ENCODE data around the gene GNPDA2.
A peak's percentile ranks its signal among the peaks of the same experiment; 100 is the strongest.

GNPDA2 gene

GRCh38 chr4:44670506-44671199 lies 55.7 kb downstream of the GNPDA2 start:
- Histone ChIP-seq H3K9ac (ENCODE audit: low read depth, low read length, poor library complexity) (no peak overlapping the region), H3K4me1 (ENCODE audit: control insufficient read depth in 2 of 2, insufficient read depth in 1 of 2, low read depth in 1 of 2, low read length in 2 of 2) (no peaks in the 10 kb centered on the region), H3K4ac (ENCODE audit: low read length) (no peak overlapping the region), H4K8ac (ENCODE audit: low read depth, low read length) (no peak overlapping the region), H3K23ac (ENCODE audit: low read depth, low read length, poor library complexity) (no peak overlapping the region), H2BK120ac (ENCODE audit: low read depth, low read length) (no peak overlapping the region), H3K4me3 (ENCODE audit: low read length in 2 of 2) (no peak overlapping the region), H2AFZ (ENCODE audit: low read length) (no peak overlapping the region), H3K36me3 (replicated peaks in 1 of 2; ENCODE audit: control insufficient read depth in 2 of 2, insufficient read depth in 2 of 2, low read length in 2 of 2) (no peaks in the 10 kb centered on the region), H3K27me3 (ENCODE audit: control insufficient read depth in 3 of 3, insufficient read depth in 3 of 3, low read depth in 1 of 3, low read length in 3 of 3) (peaks cover 0 to 14% (median 0%) of the 10 kb centered on the region in 3 experiments), H2AK5ac (ENCODE audit: low read depth, low read length) (no peak overlapping the region), H3K14ac (ENCODE audit: low read length) (no peak overlapping the region), H3K18ac (ENCODE audit: low read length) (no peak overlapping the region), H3K4me2 (ENCODE audit: insufficient read depth, low read length, poor library complexity, severe bottlenecking) (no peak overlapping the region), H2BK15ac (ENCODE audit: low read length) (no peak overlapping the region), H2BK12ac (ENCODE audit: low read length) (no peak overlapping the region), H3K9me3 (replicated peaks in 1 of 2; ENCODE audit: control insufficient read depth in 2 of 2, insufficient read depth in 1 of 2, low read depth in 1 of 2, low read length in 2 of 2) (no peaks in the 10 kb centered on the region), H2BK5ac (ENCODE audit: low read length) (no peak overlapping the region), H3K27ac (replicated peaks; ENCODE audit: low read length) (no peak overlapping the region), H3K79me1 (ENCODE audit: low read depth, low read length) (no peaks in the 10 kb centered on the region), H4K91ac (ENCODE audit: low read depth, low read length, poor library complexity) (no peak overlapping the region)
- DNase-seq (ENCODE audit: low spot score) = no peak
- WGBS, 2 donors (ENCODE audit: extremely low coverage in 2 of 2, insufficient read length in 2 of 2, insufficient replicate concordance in 1 of 2) = no CpG with 5 or more reads among the region's 4 CpGs

- H3K79me1 ChIP-seq (ENCODE audit: low read depth, low read length) = no peaks in the 10 kb centered on the region
- WGBS, 2 donors (ENCODE audit: extremely low coverage in 2 of 2, insufficient read length in 2 of 2, insufficient replicate concordance in 1 of 2) = no CpG with 5 or more reads among the region's 2 CpGs
- H2AK5ac ChIP-seq (ENCODE audit: low read depth, low read length) = no peak overlapping the region
- no peak overlapping the region for H3K9ac ChIP-seq (ENCODE audit: low read depth, low read length, poor library complexity)
- no peak overlapping the region for H3K4ac ChIP-seq (ENCODE audit: low read length)
- no peak overlapping the region for H3K27ac ChIP-seq (replicated peaks; ENCODE audit: low read length)
- H4K8ac ChIP-seq (ENCODE audit: low read depth, low read length) = no peak overlapping the region
- H3K4me2 ChIP-seq (ENCODE audit: insufficient read depth, low read length, poor library complexity, severe bottlenecking) = no peak overlapping the region
- H2BK120ac ChIP-seq (ENCODE audit: low read depth, low read length) = no peak overlapping the region
- no peak overlapping the region for H3K18ac ChIP-seq (ENCODE audit: low read length)
- no peak overlapping the region for H2BK15ac ChIP-seq (ENCODE audit: low read length)
- H3K36me3 ChIP-seq (replicated peaks in 1 of 2; ENCODE audit: control insufficient read depth in 2 of 2, insufficient read depth in 2 of 2, low read length in 2 of 2) = no peaks in the 10 kb centered on the region
- H3K27me3 ChIP-seq (ENCODE audit: control insufficient read depth in 3 of 3, insufficient read depth in 3 of 3, low read depth in 1 of 3, low read length in 3 of 3) = peaks cover 0 to 14% (median 0%) of the 10 kb centered on the region in 3 experiments
- no peak overlapping the region for H3K14ac ChIP-seq (ENCODE audit: low read length)
- no peak overlapping the region for H4K91ac ChIP-seq (ENCODE audit: low read depth, low read length, poor library complexity)
- H3K4me1 ChIP-seq (ENCODE audit: control insufficient read depth in 2 of 2, insufficient read depth in 1 of 2, low read depth in 1 of 2, low read length in 2 of 2) = no peaks in the 10 kb centered on the region
- no peak for DNase-seq (ENCODE audit: low spot score)
- H3K23ac ChIP-seq (ENCODE audit: low read depth, low read length, poor library complexity) = no peak overlapping the region
- no peak overlapping the region for H3K4me3 ChIP-seq (ENCODE audit: low read length in 2 of 2)
- H3K9me3 ChIP-seq (replicated peaks in 1 of 2; ENCODE audit: control insufficient read depth in 2 of 2, insufficient read depth in 1 of 2, low read depth in 1 of 2, low read length in 2 of 2) = no peaks in the 10 kb centered on the region
- H2BK5ac ChIP-seq (ENCODE audit: low read length) = no peak overlapping the region
- no peak overlapping the region for H2AFZ ChIP-seq (ENCODE audit: low read length)
- no peak overlapping the region for H2BK12ac ChIP-seq (ENCODE audit: low read length)
Measured at GRCh38 chr4:44668526-44668925, 57.8 kb downstream of the GNPDA2 start.

GRCh38 chr4:44663539-44664263 lies 62.7 kb downstream of the GNPDA2 start:
- H2AK5ac ChIP-seq (ENCODE audit: low read depth, low read length) = peak overlapping the region; percentile 63
- H2BK12ac ChIP-seq (ENCODE audit: low read length) = no peak overlapping the region
- no peak overlapping the region for H3K27ac ChIP-seq (replicated peaks; ENCODE audit: low read length)
- no peak overlapping the region for H3K4me2 ChIP-seq (ENCODE audit: insufficient read depth, low read length, poor library complexity, severe bottlenecking)
- no peak overlapping the region for H3K14ac ChIP-seq (ENCODE audit: low read length)
- H4K91ac ChIP-seq (ENCODE audit: low read depth, low read length, poor library complexity) = peak overlapping the region; percentile 53
- no peak overlapping the region for H2BK5ac ChIP-seq (ENCODE audit: low read length)
- no peak overlapping the region for H3K9ac ChIP-seq (ENCODE audit: low read depth, low read length, poor library complexity)
- no peak overlapping the region for H3K4me3 ChIP-seq (ENCODE audit: low read length in 2 of 2)
- no peak for DNase-seq (ENCODE audit: low spot score)
- H2BK15ac ChIP-seq (ENCODE audit: low read length) = peak overlapping the region; percentile 87
- H3K4me1 ChIP-seq (ENCODE audit: control insufficient read depth in 2 of 2, insufficient read depth in 1 of 2, low read depth in 1 of 2, low read length in 2 of 2) = no peaks in the 10 kb centered on the region
- H3K9me3 ChIP-seq (replicated peaks in 1 of 2; ENCODE audit: control insufficient read depth in 2 of 2, insufficient read depth in 1 of 2, low read depth in 1 of 2, low read length in 2 of 2) = no peaks in the 10 kb centered on the region
- H3K27me3 ChIP-seq (ENCODE audit: control insufficient read depth in 3 of 3, insufficient read depth in 3 of 3, low read depth in 1 of 3, low read length in 3 of 3) = no peaks in the 10 kb centered on the region
- no peak overlapping the region for H3K23ac ChIP-seq (ENCODE audit: low read depth, low read length, poor library complexity)
- H3K18ac ChIP-seq (ENCODE audit: low read length) = peak overlapping the region; percentile 38
- H2BK120ac ChIP-seq (ENCODE audit: low read depth, low read length) = peak overlapping the region; percentile 72
- H3K36me3 ChIP-seq (replicated peaks in 1 of 2; ENCODE audit: control insufficient read depth in 2 of 2, insufficient read depth in 2 of 2, low read length in 2 of 2) = no peaks in the 10 kb centered on the region
- no CpG with 5 or more reads among the region's 20 CpGs for WGBS, 2 donors (ENCODE audit: extremely low coverage in 2 of 2, insufficient read length in 2 of 2, insufficient replicate concordance in 1 of 2)
- H3K79me1 ChIP-seq (ENCODE audit: low read depth, low read length) = no peaks in the 10 kb centered on the region
- no peak overlapping the region for H4K8ac ChIP-seq (ENCODE audit: low read depth, low read length)
- H3K4ac ChIP-seq (ENCODE audit: low read length) = no peak overlapping the region
- peak overlapping the region; percentile 53 for H2AFZ ChIP-seq (ENCODE audit: low read length)

GRCh38 chr4:44662623-44663005 lies 63.7 kb downstream of the GNPDA2 start:
- Histone ChIP-seq H2BK15ac (ENCODE audit: low read length) (no peak overlapping the region), H3K27ac (replicated peaks; ENCODE audit: low read length) (no peak overlapping the region), H2BK5ac (ENCODE audit: low read length) (no peak overlapping the region), H2BK120ac (ENCODE audit: low read depth, low read length) (no peak overlapping the region), H3K4ac (ENCODE audit: low read length) (no peak overlapping the region), H3K27me3 (ENCODE audit: control insufficient read depth in 3 of 3, insufficient read depth in 3 of 3, low read depth in 1 of 3, low read length in 3 of 3) (no peaks in the 10 kb centered on the region), H2BK12ac (ENCODE audit: low read length) (no peak overlapping the region), H3K4me2 (ENCODE audit: insufficient read depth, low read length, poor library complexity, severe bottlenecking) (no peak overlapping the region), H3K36me3 (replicated peaks in 1 of 2; ENCODE audit: control insufficient read depth in 2 of 2, insufficient read depth in 2 of 2, low read length in 2 of 2) (no peaks in the 10 kb centered on the region), H3K9ac (ENCODE audit: low read depth, low read length, poor library complexity) (no peak overlapping the region), H3K14ac (ENCODE audit: low read length) (no peak overlapping the region), H3K18ac (ENCODE audit: low read length) (no peak overlapping the region), H3K4me3 (ENCODE audit: low read length in 2 of 2) (no peak overlapping the region), H2AK5ac (ENCODE audit: low read depth, low read length) (no peak overlapping the region), H3K4me1 (ENCODE audit: control insufficient read depth in 2 of 2, insufficient read depth in 1 of 2, low read depth in 1 of 2, low read length in 2 of 2) (no peaks in the 10 kb centered on the region), H2AFZ (ENCODE audit: low read length) (peak overlapping the region; percentile 28), H4K8ac (ENCODE audit: low read depth, low read length) (no peak overlapping the region), H3K23ac (ENCODE audit: low read depth, low read length, poor library complexity) (no peak overlapping the region), H3K9me3 (replicated peaks in 1 of 2; ENCODE audit: control insufficient read depth in 2 of 2, insufficient read depth in 1 of 2, low read depth in 1 of 2, low read length in 2 of 2) (no peaks in the 10 kb centered on the region), H3K79me1 (ENCODE audit: low read depth, low read length) (no peaks in the 10 kb centered on the region), H4K91ac (ENCODE audit: low read depth, low read length, poor library complexity) (no peak overlapping the region)
- DNase-seq (ENCODE audit: low spot score) = no peak
- WGBS, 2 donors (ENCODE audit: extremely low coverage in 2 of 2, insufficient read length in 2 of 2, insufficient replicate concordance in 1 of 2) = no CpG with 5 or more reads among the region's 2 CpGs
